GM13977 (cell line): ENCODE data around the gene CRTC3.

ENCODE experiments used
- DNase-seq: peaks from one replicate; pipeline ENCODE4 v3.0.0; 2012; ENCODE audit warnings: low spot score
- CTCF ChIP-seq: IDR thresholded peaks from 2 replicates; pipeline ENCODE4 v1.5.1; 2012; ENCODE audit warnings: mild to moderate bottlenecking, control low read depth; ENCODE audit not compliant: insufficient read depth; ENCODE audit errors: extremely low read depth, missing control alignments
- in situ Hi-C: fragments of 300-500 bp; cut with MboI; formaldehyde crosslinking; loops from one replicate; pipeline ENCODE4 v1.12.0; 2022; ENCODE audit warnings: low sequenced_read_pairs, low pct_unique_long_range_greater_than_20kb, mixed read lengths, inconsistent platforms; ENCODE audit not compliant: unreplicated experiment

The CRTC3 gene

GRCh38 chr15:90690585-90690984, 160.9 kb downstream of the CRTC3 start:
- in situ Hi-C loops, result loop anchor here (5.0 kb wide), 1 partner anchor 33 kb away; no protein-coding TSS in a partner anchor
- TF ChIP-seq CTCF, result no peak
- DNase-seq, result no peak

- DNase-seq, result no peak
- in situ Hi-C loops, result loop anchor here (5.0 kb wide), 1 partner anchor 34 kb away; no protein-coding TSS in a partner anchor
- peak; percentile 11 for TF ChIP-seq CTCF
These were observed 161.6 kb downstream of the CRTC3 start for GRCh38 chr15:90691369-90691768.

GRCh38 chr15:90691982-90692773, 162.5 kb downstream of the CRTC3 start:
- peak; percentile 57 for DNase-seq
- in situ Hi-C loops, result loop anchor here (5.0 kb wide), 1 partner anchor 35 kb away; no protein-coding TSS in a partner anchor
- no peak for TF ChIP-seq CTCF
